HEK293T (cell line): ENCODE measurements around the gene PAGE2B.

Source experiments
- CTCF ChIA-PET: fragments of 350-600 bp; formaldehyde crosslinking; extraction: SDS; loops from one replicate; lab custom pipeline; 2021; ENCODE audit warnings: antibody characterized with exemption, inconsistent platforms; lab: Yijun Ruan, JAX
- POLR2A ChIA-PET: fragments of 350-600 bp; formaldehyde crosslinking; extraction: SDS; loops from one replicate; lab custom pipeline; 2020; ENCODE audit warnings: antibody characterized with exemption, inconsistent platforms; lab: Yijun Ruan, JAX
- DNase-seq: peaks from one replicate; pipeline ENCODE4 v3.0.0; 2012; ENCODE audit warnings: mixed read lengths; ENCODE audit errors: extremely low spot score
- ARNT ChIP-seq: fragments of 450-650 bp; IDR thresholded peaks from 2 replicates; pipeline ENCODE4 v1.6.1; 2017; ENCODE audit warnings: mild to moderate bottlenecking
- BHLHE40 ChIP-seq: fragments of 450-650 bp; IDR thresholded peaks from 2 replicates; pipeline ENCODE4 v1.6.1; 2016; ENCODE audit warnings: mild to moderate bottlenecking, moderate library complexity, borderline replicate concordance
- CTBP1 ChIP-seq: fragments of 450-650 bp; IDR thresholded peaks from 2 replicates; pipeline ENCODE4 v1.6.1; 2016; ENCODE audit warnings: borderline replicate concordance
- ELF4 ChIP-seq: fragments of 450-650 bp; IDR thresholded peaks from 2 replicates; pipeline ENCODE4 v1.6.1; 2017; ENCODE audit warnings: antibody characterized with exemption
- FOXA1 ChIP-seq: fragments of 450-650 bp; IDR thresholded peaks from 2 replicates; pipeline ENCODE4 v1.6.1; 2016; ENCODE audit warnings: mild to moderate bottlenecking
- FOXK2 ChIP-seq: fragments of 450-650 bp; IDR thresholded peaks from 2 replicates; pipeline ENCODE4 v1.6.1; 2016; ENCODE audit warnings: mild to moderate bottlenecking
- FOXM1 ChIP-seq: fragments of 450-650 bp; IDR thresholded peaks from 2 replicates; pipeline ENCODE4 v1.6.1; 2017; ENCODE audit warnings: mild to moderate bottlenecking, borderline replicate concordance
- HDGF ChIP-seq: fragments of 450-650 bp; IDR thresholded peaks from 2 replicates; pipeline ENCODE4 v1.6.1; 2017; ENCODE audit warnings: antibody characterized with exemption, borderline replicate concordance
- L3MBTL2 ChIP-seq: fragments of 450-650 bp; conservative IDR thresholded peaks from 2 replicates; pipeline ENCODE4 v1.6.1; 2016; ENCODE audit warnings: mild to moderate bottlenecking
- LEF1 ChIP-seq: fragments of 450-650 bp; IDR thresholded peaks from 2 replicates; pipeline ENCODE4 v1.6.1; 2017; ENCODE audit warnings: mild to moderate bottlenecking, borderline replicate concordance
- NFRKB ChIP-seq: fragments of 450-650 bp; IDR thresholded peaks from 2 replicates; pipeline ENCODE4 v1.6.1; 2016; ENCODE audit warnings: mild to moderate bottlenecking, moderate library complexity
- PKNOX1 ChIP-seq: fragments of 450-650 bp; IDR thresholded peaks from 2 replicates; pipeline ENCODE4 v1.6.1; 2016
- SP1 ChIP-seq: fragments of 450-650 bp; IDR thresholded peaks from 2 replicates; pipeline ENCODE4 v1.6.1; 2017
- SUZ12 ChIP-seq: fragments of 450-650 bp; IDR thresholded peaks from 2 replicates; pipeline ENCODE4 v1.6.1; 2016; ENCODE audit warnings: mild to moderate bottlenecking
- TARDBP ChIP-seq: fragments of 450-650 bp; IDR thresholded peaks from 2 replicates; pipeline ENCODE4 v1.6.1; 2016
- ZNF384 ChIP-seq: fragments of 450-650 bp; IDR thresholded peaks from 2 replicates; pipeline ENCODE4 v1.6.1; 2016

PAGE2B gene

GRCh38 chrX:55074851-55075467 lies at the start of gene PAGE2B:
TSS of gene PAGE2B (plus strand) at chrX:55075030. CDS start at chrX:55076042, 1,012 bp downstream.
- ChIA-PET POLR2A (no interaction called here), CTCF (no interaction called here)
- TF ChIP-seq PKNOX1 = no peak
- no peak for TF ChIP-seq SP1
- no peak for TF ChIP-seq FOXK2
- no peak for TF ChIP-seq HDGF
- TF ChIP-seq SUZ12 = no peak
- TF ChIP-seq BHLHE40 = no peak
- no peak for TF ChIP-seq ZNF384
- TF ChIP-seq NFRKB = no peak
- TF ChIP-seq LEF1 = no peak
- TF ChIP-seq L3MBTL2 = no peak
- TF ChIP-seq ARNT = no peak
- TF ChIP-seq TARDBP = no peak
- DNase-seq = no peak

- no peak for DNase-seq
- ChIA-PET POLR2A (no interaction called here), CTCF (no interaction called here)
- TF ChIP-seq LEF1 = no peak
- no peak for TF ChIP-seq FOXA1
- TF ChIP-seq FOXK2 = no peak
- TF ChIP-seq FOXM1 = no peak
- TF ChIP-seq CTBP1 = no peak
- no peak for TF ChIP-seq BHLHE40
- TF ChIP-seq ARNT = no peak
- TF ChIP-seq ZNF384 = no peak
- TF ChIP-seq ELF4 = no peak
- TF ChIP-seq NFRKB = no peak
- TF ChIP-seq SUZ12 = no peak
- TF ChIP-seq SP1 = no peak
- no peak for TF ChIP-seq L3MBTL2
- no peak for TF ChIP-seq PKNOX1
- TF ChIP-seq HDGF = no peak
Measured at GRCh38 chrX:55026143-55026542, 48.7 kb upstream of the PAGE2B start.

GRCh38 chrX:55026840-55027239 lies 48.0 kb upstream of the PAGE2B start:
- no peak for DNase-seq
- no peak for TF ChIP-seq LEF1
- no peak for TF ChIP-seq TARDBP
- no peak for TF ChIP-seq ZNF384
- TF ChIP-seq SP1 = no peak
- no peak for TF ChIP-seq PKNOX1
- TF ChIP-seq L3MBTL2 = no peak
- TF ChIP-seq CTBP1 = no peak
- TF ChIP-seq FOXK2 = no peak
- no peak for TF ChIP-seq FOXM1
- TF ChIP-seq ELF4 = no peak
- ChIA-PET POLR2A (interaction anchor here (1.5 kb wide), 1 partner anchor 26 kb away, joined by 6 read pairs; the partner anchor contains the start of gene APEX2), CTCF (no interaction called here)

GRCh38 chrX:55028040-55028439 lies 46.8 kb upstream of the PAGE2B start:
- ChIA-PET CTCF (no interaction called here), POLR2A (interaction anchor here (1.5 kb wide), 1 partner anchor 28 kb away, joined by 6 read pairs; the partner anchor contains the start of gene APEX2)
- DNase-seq = no peak
- no peak for TF ChIP-seq SP1
- TF ChIP-seq LEF1 = no peak

- no peak for DNase-seq
- ChIA-PET POLR2A (no interaction called here), CTCF (no interaction called here)
- TF ChIP-seq FOXK2 (no peak), L3MBTL2 (no peak), FOXM1 (no peak), ZNF384 (no peak), BHLHE40 (no peak), ELF4 (no peak), PKNOX1 (no peak), SUZ12 (no peak), LEF1 (no peak), NFRKB (no peak), HDGF (no peak), CTBP1 (no peak), ARNT (no peak), TARDBP (no peak), SP1 (no peak), FOXA1 (no peak)
Measured at GRCh38 chrX:55028611-55029010, 46.2 kb upstream of the PAGE2B start.

GRCh38 chrX:55029291-55029690 lies 45.5 kb upstream of the PAGE2B start:
- CTCF ChIA-PET = no interaction called here
- POLR2A ChIA-PET = no interaction called here
- no peak for DNase-seq
- TF ChIP-seq HDGF (no peak), FOXK2 (no peak), BHLHE40 (no peak), NFRKB (no peak), LEF1 (no peak), ARNT (no peak), SUZ12 (no peak), CTBP1 (no peak), L3MBTL2 (no peak)
